Measurements from ENCODE around the gene EDEM1.

GRCh38 chr3:5165698-5166097, 21.8 kb upstream of the EDEM1 start:
- no peak for TF ChIP-seq CTCF (IDR thresholded peaks at IDR 0.05)
- no peak for TF ChIP-seq POLR2A (IDR thresholded peaks at IDR 0.05)

Measured in testis (tissue), 2 donors.